DND-41 (cell line): Measurements from ENCODE around the gene THSD7B.

Experiments used
- ATAC-seq: fragments of 200-7000 bp; cut with Tn5 transposase; 3 replicates; pipeline ENCODE4 v1.9.1; 2021; ENCODE audit warnings: low read depth; ENCODE audit not compliant: insufficient read depth
- DNase-seq: peaks from one replicate; pipeline ENCODE4 v3.0.0-alpha.2; 2020
- H2AFZ ChIP-seq: 2 replicates; pipeline ENCODE4 v1.6.0; 2012; ENCODE audit warnings: low read depth, low read length
- H3K27ac ChIP-seq: 2 replicates; pipeline ENCODE4 v1.5.1; 2012; ENCODE audit warnings: low read length, inconsistent platforms
- H3K27me3 ChIP-seq: fragments of 200-600 bp; sonication (generic); 2 replicates; pipeline ENCODE4 v1.6.0; 2012; ENCODE audit warnings: low read length, mild to moderate bottlenecking, inconsistent platforms; ENCODE audit not compliant: insufficient read depth, poor library complexity
- H3K36me3 ChIP-seq: 2 replicates; pipeline ENCODE4 v1.5.1; 2012; ENCODE audit warnings: low read length, inconsistent platforms; ENCODE audit not compliant: insufficient read depth
- H3K4me1 ChIP-seq: 2 replicates; pipeline ENCODE4 v1.5.1; 2012; ENCODE audit warnings: mild to moderate bottlenecking, low read length; ENCODE audit not compliant: insufficient read depth
- H3K4me2 ChIP-seq: 2 replicates; pipeline ENCODE4 v1.6.0; 2012; ENCODE audit warnings: mild to moderate bottlenecking, moderate library complexity, low read length, inconsistent platforms; ENCODE audit not compliant: insufficient read depth
- H3K4me3 ChIP-seq, 2 experiments: fragments of 200-600 bp in 1 of 2; shearing (Covaris generic) in 1 of 2; 2 replicates each; pipeline ENCODE4 v1.5.1; 2012 to 2016; ENCODE audit warnings: inconsistent platforms in 2 of 2, low read length in 2 of 2, mild to moderate bottlenecking in 2 of 2, low read depth in 1 of 2, moderate library complexity in 1 of 2
- H3K79me2 ChIP-seq: 2 replicates; pipeline ENCODE4 v1.6.0; 2012; ENCODE audit warnings: low read length, inconsistent platforms; ENCODE audit not compliant: insufficient read depth
- H3K9ac ChIP-seq: 2 replicates; pipeline ENCODE4 v1.6.0; 2012; ENCODE audit warnings: low read depth, mild to moderate bottlenecking, inconsistent platforms, low read length, moderate library complexity
- H3K9me3 ChIP-seq: 2 replicates; pipeline ENCODE4 v1.5.1; 2012; ENCODE audit warnings: low read length, moderate library complexity, mild to moderate bottlenecking, inconsistent platforms; ENCODE audit not compliant: insufficient read depth, severe bottlenecking
- H4K20me1 ChIP-seq: 2 replicates; pipeline ENCODE4 v1.6.0; 2012; ENCODE audit warnings: low read length; ENCODE audit not compliant: insufficient read depth
- EZH2 ChIP-seq: IDR thresholded peaks from 3 replicates; pipeline ENCODE4 v1.6.1; 2012; ENCODE audit warnings: borderline replicate concordance, low read depth, mild to moderate bottlenecking, moderate library complexity, low read length, inconsistent platforms; ENCODE audit not compliant: severe bottlenecking
- TF ChIP-seq, protein P1 (sequence below): IDR thresholded peaks from 2 replicates; pipeline ENCODE4 v1.5.1; 2012; ENCODE audit warnings: borderline replicate concordance, low read length, moderate library complexity, mild to moderate bottlenecking; ENCODE audit not compliant: poor library complexity, severe bottlenecking; ENCODE audit errors: extremely low read depth

The THSD7B gene

GRCh38 chr2:137644731-137645130 lies 879.4 kb downstream of the THSD7B start:
- TF ChIP-seq, protein P1, sequence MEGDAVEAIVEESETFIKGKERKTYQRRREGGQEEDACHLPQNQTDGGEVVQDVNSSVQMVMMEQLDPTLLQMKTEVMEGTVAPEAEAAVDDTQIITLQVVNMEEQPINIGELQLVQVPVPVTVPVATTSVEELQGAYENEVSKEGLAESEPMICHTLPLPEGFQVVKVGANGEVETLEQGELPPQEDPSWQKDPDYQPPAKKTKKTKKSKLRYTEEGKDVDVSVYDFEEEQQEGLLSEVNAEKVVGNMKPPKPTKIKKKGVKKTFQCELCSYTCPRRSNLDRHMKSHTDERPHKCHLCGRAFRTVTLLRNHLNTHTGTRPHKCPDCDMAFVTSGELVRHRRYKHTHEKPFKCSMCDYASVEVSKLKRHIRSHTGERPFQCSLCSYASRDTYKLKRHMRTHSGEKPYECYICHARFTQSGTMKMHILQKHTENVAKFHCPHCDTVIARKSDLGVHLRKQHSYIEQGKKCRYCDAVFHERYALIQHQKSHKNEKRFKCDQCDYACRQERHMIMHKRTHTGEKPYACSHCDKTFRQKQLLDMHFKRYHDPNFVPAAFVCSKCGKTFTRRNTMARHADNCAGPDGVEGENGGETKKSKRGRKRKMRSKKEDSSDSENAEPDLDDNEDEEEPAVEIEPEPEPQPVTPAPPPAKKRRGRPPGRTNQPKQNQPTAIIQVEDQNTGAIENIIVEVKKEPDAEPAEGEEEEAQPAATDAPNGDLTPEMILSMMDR, result no peak
- no peak for TF ChIP-seq EZH2
- DNase-seq (no peak), ATAC-seq (no peak)
- H3K27me3 ChIP-seq, result no peaks in the 10 kb centered on the region
- H3K4me2 ChIP-seq, result no peak overlapping the region
- H4K20me1 ChIP-seq, result no peaks in the 10 kb centered on the region
- H3K79me2 ChIP-seq, result no peaks in the 10 kb centered on the region
- no peak overlapping the region for H3K27ac ChIP-seq
- no peak overlapping the region for H3K9ac ChIP-seq
- H3K4me1 ChIP-seq, result no peaks in the 10 kb centered on the region
- H3K36me3 ChIP-seq, result no peaks in the 10 kb centered on the region
- no peaks in the 10 kb centered on the region for H3K9me3 ChIP-seq
- H3K4me3 ChIP-seq, result no peak overlapping the region
- H2AFZ ChIP-seq, result no peak overlapping the region

DNA sequence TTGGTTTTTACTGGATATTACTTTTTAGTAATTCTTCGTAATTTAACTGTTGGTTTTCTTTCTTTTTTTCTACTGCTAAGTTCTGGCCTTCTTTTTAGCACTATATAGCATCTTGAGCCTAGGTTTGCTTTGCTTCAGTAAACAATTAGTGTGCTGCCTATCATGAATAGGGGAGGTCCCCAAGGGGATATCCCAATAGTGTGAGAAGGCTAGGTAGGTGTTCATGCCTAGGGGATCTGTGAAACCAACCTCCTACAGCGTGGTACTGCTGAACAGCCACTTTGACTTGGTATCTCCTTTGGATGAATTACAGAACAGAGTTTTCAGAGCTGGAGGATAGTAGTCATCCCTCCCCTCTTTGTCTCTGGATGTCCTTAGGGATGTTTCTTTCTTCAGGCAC lies 888.7 kb downstream of the THSD7B start:
- no peak for TF ChIP-seq EZH2
- TF ChIP-seq, protein P1, result no peak
- no peaks in the 10 kb centered on the region for H4K20me1 ChIP-seq
- no peaks in the 10 kb centered on the region for H3K9me3 ChIP-seq
- no peaks in the 10 kb centered on the region for H3K36me3 ChIP-seq
- H3K27me3 ChIP-seq, result no peaks in the 10 kb centered on the region
- H3K79me2 ChIP-seq, result no peaks in the 10 kb centered on the region
- no peak overlapping the region for H2AFZ ChIP-seq
- H3K27ac ChIP-seq, result no peak overlapping the region
- DNase-seq, result no peak
- H3K4me1 ChIP-seq, result no peaks in the 10 kb centered on the region
- no peak overlapping the region for H3K9ac ChIP-seq
- no peak overlapping the region for H3K4me3 ChIP-seq
- no peak overlapping the region for H3K4me2 ChIP-seq
- ATAC-seq, result no peak

- Histone ChIP-seq H3K27ac (no peak overlapping the region), H3K79me2 (no peaks in the 10 kb centered on the region), H3K9ac (no peak overlapping the region), H2AFZ (no peak overlapping the region), H4K20me1 (no peaks in the 10 kb centered on the region), H3K4me3 (no peak overlapping the region), H3K36me3 (no peaks in the 10 kb centered on the region), H3K4me1 (no peaks in the 10 kb centered on the region), H3K9me3 (no peaks in the 10 kb centered on the region), H3K4me2 (no peak overlapping the region), H3K27me3 (no peaks in the 10 kb centered on the region)
- TF ChIP-seq, protein P1, result no peak
- TF ChIP-seq EZH2, result no peak
- ATAC-seq (no peak), DNase-seq (no peak)
Observed at GRCh38 chr2:137655814-137656213, 890.5 kb downstream of the THSD7B start.

GRCh38 chr2:137658433-137658832 lies 893.1 kb downstream of the THSD7B start:
- Histone ChIP-seq H3K4me2 (no peak overlapping the region), H3K36me3 (no peaks in the 10 kb centered on the region), H3K27me3 (no peaks in the 10 kb centered on the region), H4K20me1 (no peaks in the 10 kb centered on the region), H2AFZ (no peak overlapping the region), H3K4me3 (no peak overlapping the region), H3K79me2 (no peaks in the 10 kb centered on the region), H3K4me1 (no peaks in the 10 kb centered on the region), H3K9ac (no peak overlapping the region), H3K27ac (no peak overlapping the region), H3K9me3 (peaks cover 3% of the 10 kb centered on the region)
- ATAC-seq, result no peak
- TF ChIP-seq EZH2, result no peak
- TF ChIP-seq, protein P1, result no peak
- DNase-seq, result no peak
